Calu3 (cell line): ENCODE measurements around the gene EPAS1. TPM values are rescaled to one million over a fixed set of nuclear protein-coding genes. Genes with fewer than 3 reads are reported as not detected.

Experiments used
- BruUV-seq: library from RNA; stranded (reverse); fragments of 400-500 nt; replicated peaks from 2 replicates; lab custom pipeline; 2021; lab: Mats Ljungman, UMichigan
- CTCF ChIA-PET: fragments of 300-600 bp; sonication (Branson Sonifier 250); formaldehyde crosslinking; loops from one replicate; lab custom pipeline; 2022; ENCODE audit warnings: antibody characterized with exemption; lab: Charles Lee
- DNase-seq: peaks from one replicate; pipeline ENCODE4 v3.0.0; 2022
- H3K27ac Mint-ChIP-seq: one replicate; pipeline ENCODE4 v1.8.0; 2022; ENCODE audit warnings: mixed read lengths; ENCODE audit not compliant: unreplicated experiment
- H3K27me3 Mint-ChIP-seq: one replicate; pipeline ENCODE4 v1.8.0; 2022; ENCODE audit warnings: mixed read lengths; ENCODE audit not compliant: unreplicated experiment
- H3K36me3 Mint-ChIP-seq: one replicate; pipeline ENCODE4 v1.8.0; 2022; ENCODE audit warnings: mild to moderate bottlenecking, moderate library complexity, mixed read lengths; ENCODE audit not compliant: insufficient read depth, unreplicated experiment
- H3K4me1 Mint-ChIP-seq: one replicate; pipeline ENCODE4 v1.8.0; 2022; ENCODE audit warnings: mild to moderate bottlenecking, low read depth, mixed read lengths; ENCODE audit not compliant: unreplicated experiment
- H3K4me3 Mint-ChIP-seq: one replicate; pipeline ENCODE4 v1.8.0; 2022; ENCODE audit warnings: mild to moderate bottlenecking, low read depth, moderate library complexity, mixed read lengths; ENCODE audit not compliant: unreplicated experiment
- H3K9me3 Mint-ChIP-seq: one replicate; pipeline ENCODE4 v1.8.0; 2022; ENCODE audit warnings: low read depth, mixed read lengths; ENCODE audit not compliant: unreplicated experiment
- intact Hi-C: fragments of 100-400 bp; cut with micrococcal nuclease; formaldehyde crosslinking; loops from one replicate; pipeline ENCODE4 v1.10.0; 2022; ENCODE audit not compliant: unreplicated experiment
- total RNA-seq: library from RNA; stranded (reverse); gene quantifications from 2 replicates; pipeline ENCODE4 v1.2.3, GENCODE V29; 2022
- TF ChIP-seq, protein P1 (sequence below): fragments of 200-600 bp; IDR thresholded peaks from one replicate; pipeline ENCODE4 v1.8.0; 2022; ENCODE audit warnings: antibody characterized with exemption; ENCODE audit not compliant: unreplicated experiment

The EPAS1 gene
- total RNA-seq, 1 experiment from 2014 or later, result 18.5 TPM

DNA sequence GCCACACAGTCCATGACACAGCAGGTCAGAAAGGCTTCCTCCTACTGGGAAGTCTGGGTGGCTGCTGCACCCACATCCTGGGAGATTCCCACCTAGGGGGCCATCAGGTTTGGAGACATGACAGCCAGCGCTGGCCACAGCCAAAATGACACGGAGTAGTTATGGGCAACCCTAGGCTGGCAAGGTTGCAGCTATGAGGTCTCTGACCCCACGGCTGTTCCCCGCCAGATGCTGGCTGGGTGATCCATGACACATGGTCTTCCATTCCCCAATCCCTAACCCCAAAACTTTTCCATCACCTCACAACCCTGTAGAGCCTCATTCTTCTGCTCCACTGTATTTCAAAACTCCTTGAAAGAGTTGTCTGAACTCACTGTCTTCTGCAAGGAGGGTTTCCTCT is 42.7 kb upstream of the EPAS1 start:
- BruUV-seq, result no TSS peak
- H3K4me1 Mint-ChIP-seq, result no peaks in the 10 kb centered on the region
- no peak for DNase-seq

DNA sequence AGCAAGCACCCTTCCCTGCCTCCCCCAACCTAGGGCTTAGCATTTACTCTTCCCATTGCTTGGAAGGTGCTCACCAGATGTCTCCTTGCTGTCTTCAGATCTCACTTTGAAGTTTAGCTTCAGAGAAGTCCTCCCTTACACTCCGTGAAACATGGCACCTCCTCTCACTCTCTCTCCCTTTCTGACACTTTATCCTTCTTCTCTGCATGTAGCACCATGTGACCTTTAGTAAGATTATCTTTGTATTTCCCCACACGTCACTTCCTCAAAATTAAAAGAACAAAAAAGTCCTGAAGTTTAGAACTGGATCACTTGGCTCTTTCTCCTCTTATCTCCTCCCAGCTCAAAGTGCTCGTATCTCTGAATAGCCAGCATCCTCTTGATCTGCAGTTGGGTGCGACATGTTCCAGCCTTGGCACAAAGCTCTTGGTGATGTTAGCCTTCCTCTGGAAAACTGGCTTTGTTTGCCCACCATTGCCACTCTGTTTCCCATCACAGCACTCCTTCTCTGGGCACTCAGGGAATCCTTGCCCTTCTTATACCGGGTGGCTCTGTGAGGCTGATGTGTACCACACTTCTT is 40.6 kb upstream of the EPAS1 start:
- no peaks in the 10 kb centered on the region for H3K9me3 Mint-ChIP-seq
- intact Hi-C loops, result no loop called here
- CTCF ChIA-PET, result no interaction called here
- DNase-seq, result no peak
- H3K27ac Mint-ChIP-seq, result no peak overlapping the region
- BruUV-seq, result no TSS peak
- no peak overlapping the region for H3K4me3 Mint-ChIP-seq
- no peaks in the 10 kb centered on the region for H3K36me3 Mint-ChIP-seq
- TF ChIP-seq, protein P1, sequence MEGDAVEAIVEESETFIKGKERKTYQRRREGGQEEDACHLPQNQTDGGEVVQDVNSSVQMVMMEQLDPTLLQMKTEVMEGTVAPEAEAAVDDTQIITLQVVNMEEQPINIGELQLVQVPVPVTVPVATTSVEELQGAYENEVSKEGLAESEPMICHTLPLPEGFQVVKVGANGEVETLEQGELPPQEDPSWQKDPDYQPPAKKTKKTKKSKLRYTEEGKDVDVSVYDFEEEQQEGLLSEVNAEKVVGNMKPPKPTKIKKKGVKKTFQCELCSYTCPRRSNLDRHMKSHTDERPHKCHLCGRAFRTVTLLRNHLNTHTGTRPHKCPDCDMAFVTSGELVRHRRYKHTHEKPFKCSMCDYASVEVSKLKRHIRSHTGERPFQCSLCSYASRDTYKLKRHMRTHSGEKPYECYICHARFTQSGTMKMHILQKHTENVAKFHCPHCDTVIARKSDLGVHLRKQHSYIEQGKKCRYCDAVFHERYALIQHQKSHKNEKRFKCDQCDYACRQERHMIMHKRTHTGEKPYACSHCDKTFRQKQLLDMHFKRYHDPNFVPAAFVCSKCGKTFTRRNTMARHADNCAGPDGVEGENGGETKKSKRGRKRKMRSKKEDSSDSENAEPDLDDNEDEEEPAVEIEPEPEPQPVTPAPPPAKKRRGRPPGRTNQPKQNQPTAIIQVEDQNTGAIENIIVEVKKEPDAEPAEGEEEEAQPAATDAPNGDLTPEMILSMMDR, result no peak
- H3K4me1 Mint-ChIP-seq, result no peaks in the 10 kb centered on the region
- no peaks in the 10 kb centered on the region for H3K27me3 Mint-ChIP-seq

More for the DNA sequence above, 42.7 kb upstream of the EPAS1 start:
- Mint-ChIP-seq H3K36me3 (no peaks in the 10 kb centered on the region), H3K9me3 (no peaks in the 10 kb centered on the region), H3K4me3 (no peak overlapping the region), H3K27me3 (no peaks in the 10 kb centered on the region), H3K27ac (no peak overlapping the region)
- intact Hi-C loops, result no loop called here
- TF ChIP-seq, protein P1, result no peak
- CTCF ChIA-PET, result interaction anchor here (0.7 kb wide), 1 partner anchor 138 kb away, joined by 4 read pairs; no protein-coding TSS in a partner anchor

DNA sequence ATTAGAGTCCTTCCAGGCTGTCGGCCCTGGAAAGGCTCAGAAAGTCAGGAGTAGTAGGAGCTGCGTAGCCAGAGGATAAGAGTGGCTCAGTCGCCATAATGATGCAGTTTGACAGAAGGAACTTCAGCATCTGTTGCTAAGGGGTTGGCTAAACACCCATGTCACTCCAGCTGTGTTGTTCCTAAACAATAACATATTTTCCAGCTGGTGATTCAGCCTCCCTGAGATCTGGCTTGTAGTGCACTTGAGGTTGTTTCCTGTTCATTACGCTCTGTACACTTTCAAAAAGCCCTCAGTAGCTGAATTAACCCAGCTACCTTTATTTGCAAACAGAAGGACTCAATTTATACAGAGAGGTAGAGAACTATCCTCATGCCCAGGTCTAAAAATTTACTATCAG is 39.7 kb upstream of the EPAS1 start:
- no TSS peak for BruUV-seq
- Mint-ChIP-seq H3K4me3 (no peak overlapping the region), H3K36me3 (no peaks in the 10 kb centered on the region), H3K27ac (no peak overlapping the region), H3K4me1 (no peaks in the 10 kb centered on the region), H3K27me3 (no peaks in the 10 kb centered on the region), H3K9me3 (no peaks in the 10 kb centered on the region)
- intact Hi-C loops, result no loop called here
- TF ChIP-seq, protein P1, result no peak
- DNase-seq, result no peak
- CTCF ChIA-PET, result no interaction called here

DNA sequence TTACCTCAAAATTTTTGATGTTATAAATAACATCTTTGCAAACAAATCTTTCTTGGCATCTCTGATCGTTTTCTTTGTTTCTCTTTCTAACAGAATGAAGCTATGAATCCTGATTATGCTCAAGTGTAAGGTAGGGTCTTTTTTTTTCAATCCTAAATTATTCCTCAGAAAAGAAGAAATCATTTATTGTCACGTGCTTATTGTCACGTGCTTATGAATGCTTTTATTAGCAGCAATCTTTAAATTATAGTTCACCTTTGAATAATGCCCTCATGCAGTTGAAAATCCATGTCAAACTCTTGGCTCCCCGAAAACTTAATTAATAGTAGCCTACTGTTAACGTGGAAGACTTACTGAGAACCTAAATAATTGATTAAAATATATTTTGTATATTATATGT is 39.2 kb upstream of the EPAS1 start:
- no peaks in the 10 kb centered on the region for H3K27me3 Mint-ChIP-seq

More for the DNA sequence above, 39.2 kb upstream of the EPAS1 start:
- no peak for DNase-seq
- Mint-ChIP-seq H3K27ac (no peak overlapping the region), H3K36me3 (no peaks in the 10 kb centered on the region), H3K4me1 (no peaks in the 10 kb centered on the region), H3K9me3 (no peaks in the 10 kb centered on the region), H3K4me3 (no peak overlapping the region)
- intact Hi-C loops, result no loop called here
- no TSS peak for BruUV-seq
- TF ChIP-seq, protein P1, result no peak
- CTCF ChIA-PET, result no interaction called here
